Inflammatory macrophage treated with lipopolysaccharide for 4 hours (primary cell): ENCODE measurements around the gene NHLH1.
"Not testable (repeated sequence)": the region's sequence is repeated elsewhere in the genome, so short reads cannot be mapped to it uniquely, and the experiment has no call there.

ENCODE experiments used
- DNase-seq: peaks from one replicate; pipeline ENCODE4 v3.0.0-alpha.2; 2020

NHLH1 gene

GRCh38 chr1:160384812-160385211 is 17.9 kb downstream of the NHLH1 start:
- not testable (repeated sequence) for DNase-seq

GRCh38 chr1:160388406-160388805 is 21.5 kb downstream of the NHLH1 start:
- DNase-seq, result not testable (repeated sequence)

- no peak for DNase-seq
Measured at GRCh38 chr1:160394673-160395072, 27.8 kb downstream of the NHLH1 start.

GRCh38 chr1:160397651-160398050 is 30.8 kb downstream of the NHLH1 start:
- no peak for DNase-seq

GRCh38 chr1:160398823-160399222 is 32.0 kb downstream of the NHLH1 start:
- DNase-seq, result no peak

- DNase-seq, result no peak
Measured at GRCh38 chr1:160399544-160400222, 32.8 kb downstream of the NHLH1 start.

GRCh38 chr1:160400223-160400645 is 33.4 kb downstream of the NHLH1 start, which contains the start of gene VANGL2:
VANGL2 (plus strand) TSS chr1:160400564; CDS start chr1:160415838, 15,274 bp downstream.
- DNase-seq, result no peak

- DNase-seq, result no peak
Measured at GRCh38 chr1:160400646-160401486, 34.0 kb downstream of the NHLH1 start.

- no peak for DNase-seq
Measured at GRCh38 chr1:160401487-160401805, 34.6 kb downstream of the NHLH1 start.

GRCh38 chr1:160402001-160402795 is 35.3 kb downstream of the NHLH1 start:
- DNase-seq, result no peak

- DNase-seq, result no peak
Measured at GRCh38 chr1:160403244-160403643, 36.4 kb downstream of the NHLH1 start.

GRCh38 chr1:160404094-160404493 is 37.2 kb downstream of the NHLH1 start:
- no peak for DNase-seq

GRCh38 chr1:160405331-160405877 is 38.5 kb downstream of the NHLH1 start:
- DNase-seq, result no peak

GRCh38 chr1:160406131-160406968 is 39.5 kb downstream of the NHLH1 start:
- DNase-seq, result no peak

GRCh38 chr1:160407839-160408801 is 41.2 kb downstream of the NHLH1 start:
- DNase-seq, result no peak

- no peak for DNase-seq
Measured at GRCh38 chr1:160408864-160409263, 42.0 kb downstream of the NHLH1 start.

GRCh38 chr1:160409486-160409885 is 42.6 kb downstream of the NHLH1 start:
- no peak for DNase-seq

- DNase-seq, result no peak
Measured at GRCh38 chr1:160410406-160411005, 43.6 kb downstream of the NHLH1 start.

- DNase-seq, result no peak
Measured at GRCh38 chr1:160411271-160412027, 44.6 kb downstream of the NHLH1 start.

GRCh38 chr1:160412028-160412362 is 45.1 kb downstream of the NHLH1 start:
- no peak for DNase-seq
